ENCODE data around the gene PDE6A. TPM values are rescaled to one million over a fixed set of nuclear protein-coding genes. Genes with fewer than 3 reads are reported as not detected.

Gene PDE6A
- total and polyA plus RNA-seq, 2 experiments from 2014 or later: not detected

- H3K4me1 ChIP-seq (ENCODE audit: insufficient read depth): peaks cover 4% of the 10 kb centered on the region; the same call in 1 of the 2 replicates
- in situ Hi-C loops (cut with MboI): loop anchor here (25.0 kb wide), 3 partner anchors 282 to 607 kb away; partner anchors contain the start of gene RPS14
- H4K20me1 ChIP-seq (ENCODE audit: insufficient read depth): no peaks in the 10 kb centered on the region
- H2AFZ ChIP-seq: no peak overlapping the region
- no peaks in the 10 kb centered on the region for H3K36me3 ChIP-seq (ENCODE audit: low read depth)
- no peaks in the 10 kb centered on the region for H3K9me2 ChIP-seq (ENCODE audit: insufficient read depth)
- DNase-seq: no peak
- no peak overlapping the region for H3K9ac ChIP-seq
- no peaks in the 10 kb centered on the region for H3K9me3 ChIP-seq (ENCODE audit: low read depth)
- TF ChIP-seq EZH2 (IDR thresholded peaks at IDR 0.05; ENCODE audit: insufficient read depth, poor library complexity, severe bottlenecking) (no peak), EZH2phosphoT487 (IDR thresholded peaks at IDR 0.05; ENCODE audit: insufficient read depth, low read depth) (no peak)
- H3K79me2 ChIP-seq (ENCODE audit: insufficient read depth): no peaks in the 10 kb centered on the region
- no peak overlapping the region for H3K4me2 ChIP-seq (ENCODE audit: unreplicated experiment)
- 81 to 84% methylated on average over 5 of the region's 5 CpGs for WGBS, 2 experiments (ENCODE audit: low coverage in 1 of 2, low lambda C conversion rate in 2 of 2, missing lambda C conversion rate in 2 of 2)
- H3K4me3 ChIP-seq: no peak overlapping the region
- H3F3A ChIP-seq (ENCODE audit: insufficient read depth): 0 out of 2 replicates have a peak, but pooled peaks cover 5% of the 10 kb centered on the region
- no peaks in the 10 kb centered on the region for H3K27me3 ChIP-seq (replicated peaks; ENCODE audit: insufficient read depth)
- no peak overlapping the region for H3K27ac ChIP-seq
These were observed 114.0 kb downstream of the PDE6A start for GRCh38 chr5:149830579-149830978.

- H3K4me3 ChIP-seq: no peak overlapping the region
- in situ Hi-C loops (cut with MboI): loop anchor here (5.0 to 25.0 kb wide), 4 partner anchors 193 to 607 kb away; partner anchors contain the start of gene RPS14
These were observed 114.6 kb downstream of the PDE6A start for GRCh38 chr5:149829954-149830353.

GRCh38 chr5:149828161-149829011 is 116.2 kb downstream of the PDE6A start:
- DNase-seq: peak; percentile 91
- H3K27me3 ChIP-seq (replicated peaks; ENCODE audit: insufficient read depth): no peaks in the 10 kb centered on the region
- no peaks in the 10 kb centered on the region for H3K36me3 ChIP-seq (ENCODE audit: low read depth)
- WGBS, 2 experiments (ENCODE audit: low coverage in 1 of 2, low lambda C conversion rate in 2 of 2, missing lambda C conversion rate in 2 of 2): 41% methylated on average over 11 of the region's 11 CpGs
- H4K20me1 ChIP-seq (ENCODE audit: insufficient read depth): no peaks in the 10 kb centered on the region
- H3K4me1 ChIP-seq (ENCODE audit: insufficient read depth): peaks cover 4% of the 10 kb centered on the region; the same call in 1 of the 2 replicates
- TF ChIP-seq EZH2phosphoT487 (IDR thresholded peaks at IDR 0.05; ENCODE audit: insufficient read depth, low read depth) (no peak), EZH2 (IDR thresholded peaks at IDR 0.05; ENCODE audit: insufficient read depth, poor library complexity, severe bottlenecking) (no peak)
- H3K79me2 ChIP-seq (ENCODE audit: insufficient read depth): no peaks in the 10 kb centered on the region
- H2AFZ ChIP-seq: 0 out of 2 replicates have a peak overlapping the region, but pooled peaks have one; percentile 59
- no peak overlapping the region for H3K4me3 ChIP-seq
- in situ Hi-C loops (cut with MboI): loop anchor here (5.0 to 25.0 kb wide), 4 partner anchors 191 to 609 kb away; partner anchors contain the start of gene RPS14
- no peak overlapping the region for H3K27ac ChIP-seq
- H3K9me2 ChIP-seq (ENCODE audit: insufficient read depth): no peaks in the 10 kb centered on the region
- no peak overlapping the region for H3K4me2 ChIP-seq (ENCODE audit: unreplicated experiment)
- 0 out of 2 replicates have a peak, but pooled peaks cover 5% of the 10 kb centered on the region for H3F3A ChIP-seq (ENCODE audit: insufficient read depth)
- no peak overlapping the region for H3K9ac ChIP-seq
- H3K9me3 ChIP-seq (ENCODE audit: low read depth): no peaks in the 10 kb centered on the region

More at GRCh38 chr5:149829954-149830353, 114.6 kb downstream of the PDE6A start:
- H2AFZ ChIP-seq: no peak overlapping the region
- no peak overlapping the region for H3K9ac ChIP-seq
- TF ChIP-seq EZH2phosphoT487 (IDR thresholded peaks at IDR 0.05; ENCODE audit: insufficient read depth, low read depth): no peak
- TF ChIP-seq EZH2 (IDR thresholded peaks at IDR 0.05; ENCODE audit: insufficient read depth, poor library complexity, severe bottlenecking): no peak
- WGBS, 2 experiments (ENCODE audit: low coverage in 1 of 2, low lambda C conversion rate in 2 of 2, missing lambda C conversion rate in 2 of 2): 46 to 55% methylated on average over 1 to 3 of the region's 3 CpGs
- no peaks in the 10 kb centered on the region for H4K20me1 ChIP-seq (ENCODE audit: insufficient read depth)
- H3F3A ChIP-seq (ENCODE audit: insufficient read depth): 0 out of 2 replicates have a peak, but pooled peaks cover 5% of the 10 kb centered on the region
- H3K79me2 ChIP-seq (ENCODE audit: insufficient read depth): no peaks in the 10 kb centered on the region
- H3K9me2 ChIP-seq (ENCODE audit: insufficient read depth): no peaks in the 10 kb centered on the region
- no peaks in the 10 kb centered on the region for H3K27me3 ChIP-seq (replicated peaks; ENCODE audit: insufficient read depth)
- no peaks in the 10 kb centered on the region for H3K36me3 ChIP-seq (ENCODE audit: low read depth)
- peaks cover 4% of the 10 kb centered on the region; the same call in 1 of the 2 replicates for H3K4me1 ChIP-seq (ENCODE audit: insufficient read depth)
- H3K9me3 ChIP-seq (ENCODE audit: low read depth): no peaks in the 10 kb centered on the region
- H3K27ac ChIP-seq: no peak overlapping the region
- no peak overlapping the region for H3K4me2 ChIP-seq (ENCODE audit: unreplicated experiment)
- no peak for DNase-seq

GRCh38 chr5:149827546-149827945 is 117.0 kb downstream of the PDE6A start:
- Histone ChIP-seq H3K27me3 (replicated peaks; ENCODE audit: insufficient read depth) (no peaks in the 10 kb centered on the region), H4K20me1 (ENCODE audit: insufficient read depth) (no peaks in the 10 kb centered on the region), H3K4me2 (ENCODE audit: unreplicated experiment) (no peak overlapping the region), H3K79me2 (ENCODE audit: insufficient read depth) (no peaks in the 10 kb centered on the region), H2AFZ (no peak overlapping the region), H3K9me3 (ENCODE audit: low read depth) (no peaks in the 10 kb centered on the region), H3K4me3 (no peak overlapping the region), H3F3A (ENCODE audit: insufficient read depth) (0 out of 2 replicates have a peak, but pooled peaks cover 5% of the 10 kb centered on the region), H3K27ac (no peak overlapping the region), H3K9ac (no peak overlapping the region), H3K4me1 (ENCODE audit: insufficient read depth) (peaks cover 4% of the 10 kb centered on the region; the same call in 1 of the 2 replicates), H3K9me2 (ENCODE audit: insufficient read depth) (no peaks in the 10 kb centered on the region), H3K36me3 (ENCODE audit: low read depth) (no peaks in the 10 kb centered on the region)
- DNase-seq: no peak
- in situ Hi-C loops (cut with MboI): loop anchor here (5.0 to 25.0 kb wide), 4 partner anchors 190 to 610 kb away; partner anchors contain the start of gene RPS14
- WGBS, 2 experiments (ENCODE audit: low coverage in 1 of 2, low lambda C conversion rate in 2 of 2, missing lambda C conversion rate in 2 of 2): 84 to 87% methylated on average over 5 of the region's 5 CpGs
- TF ChIP-seq EZH2phosphoT487 (IDR thresholded peaks at IDR 0.05; ENCODE audit: insufficient read depth, low read depth) (no peak), EZH2 (IDR thresholded peaks at IDR 0.05; ENCODE audit: insufficient read depth, poor library complexity, severe bottlenecking) (no peak)
